T-helper 1 cell treated with Interleukin-12 subunit alpha and Interleukin-12 subunit beta and Interleukin-4 antibody, amounts not matched to agents 30 μg/mL and 1 μg/mL, for 36 hours (primary cell): ENCODE measurements around the gene BCL2L12.
A peak's percentile ranks its signal among the peaks of the same experiment; 100 is the strongest.

Experiments used
- H3K27ac Mint-ChIP-seq: one replicate; pipeline ENCODE4 v1.8.0; 2021; ENCODE audit warnings: mild to moderate bottlenecking, mixed read lengths
- H3K27me3 Mint-ChIP-seq: one replicate; pipeline ENCODE4 v1.8.0; 2021; ENCODE audit warnings: low read depth, mixed read lengths
- H3K36me3 Mint-ChIP-seq: one replicate; pipeline ENCODE4 v1.8.0; 2021; ENCODE audit warnings: low read depth, mixed read lengths
- H3K4me1 Mint-ChIP-seq: one replicate; pipeline ENCODE4 v1.8.0; 2021; ENCODE audit warnings: low read depth, mixed read lengths
- H3K4me3 Mint-ChIP-seq: one replicate; pipeline ENCODE4 v1.8.0; 2021; ENCODE audit warnings: mild to moderate bottlenecking, moderate library complexity, mixed read lengths
- H3K9me3 Mint-ChIP-seq: one replicate; pipeline ENCODE4 v1.8.0; 2021; ENCODE audit warnings: mixed read lengths

BCL2L12 gene

DNA sequence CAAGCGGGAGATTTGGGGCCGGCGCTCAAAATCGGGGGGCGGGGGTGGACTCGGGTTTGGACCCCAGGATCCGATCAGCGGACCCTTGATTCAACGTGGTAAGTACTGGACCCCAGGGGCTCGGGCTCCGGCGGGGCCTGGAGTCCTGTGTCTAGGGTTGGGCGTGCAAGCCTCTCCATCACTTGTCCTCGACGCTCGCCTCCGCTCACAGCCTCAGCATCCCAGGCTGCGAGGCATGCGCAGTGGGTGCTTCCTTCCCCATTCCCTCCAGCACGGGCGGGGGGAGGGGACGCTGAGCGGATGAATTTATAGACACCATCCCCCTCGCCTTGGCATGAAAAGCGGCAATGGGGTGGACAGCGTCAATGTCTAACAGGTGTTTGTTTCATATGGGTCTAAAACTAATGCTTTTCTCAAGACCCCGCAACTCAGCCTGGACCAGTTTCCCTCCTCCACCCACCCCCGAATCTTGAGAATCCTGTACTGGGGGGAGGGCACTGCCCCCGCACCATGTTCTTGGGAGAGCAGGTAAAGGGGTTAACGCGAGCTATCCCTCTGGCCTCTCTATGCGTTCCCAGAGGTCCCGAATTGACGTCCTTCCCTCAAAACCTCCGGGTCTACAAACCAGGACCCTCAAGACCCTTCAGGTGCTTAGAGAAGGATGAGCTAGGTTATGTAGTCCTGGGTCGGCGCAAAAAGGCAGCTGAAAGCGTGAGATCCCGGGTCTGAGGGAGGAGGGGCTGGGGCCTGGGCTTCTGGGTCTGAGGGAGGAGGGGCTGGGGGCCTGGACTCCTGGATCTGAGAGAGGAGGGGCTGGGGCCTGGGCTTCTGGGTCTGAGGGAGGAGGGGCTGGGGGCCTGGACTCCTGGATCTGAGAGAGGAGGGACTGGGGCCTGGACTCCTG lies 25.8 kb downstream of the BCL2L12 start:
- Mint-ChIP-seq H3K27me3 (peaks cover 12% of the 10 kb centered on the region), H3K4me3 (peak overlapping the region; percentile 93), H3K36me3 (peaks cover 10% of the 10 kb centered on the region), H3K4me1 (peaks cover 18% of the 10 kb centered on the region), H3K9me3 (no peaks in the 10 kb centered on the region), H3K27ac (peak overlapping the region; percentile 47)

DNA sequence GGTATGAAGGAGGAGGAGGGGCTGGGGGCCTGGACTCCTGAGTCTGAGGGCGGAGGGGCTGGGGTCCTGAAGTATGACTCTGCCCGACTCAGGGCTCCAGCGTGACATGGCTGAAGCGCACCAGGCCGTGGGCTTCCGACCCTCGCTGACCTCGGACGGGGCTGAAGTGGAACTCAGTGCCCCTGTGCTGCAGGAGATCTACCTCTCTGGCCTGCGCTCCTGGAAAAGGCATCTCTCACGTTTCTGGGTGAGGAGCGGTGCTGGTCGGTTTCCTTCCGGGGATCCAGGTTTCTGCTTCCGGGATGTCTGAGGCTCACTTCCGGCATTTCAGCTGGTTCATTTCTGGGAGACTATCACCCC lies 26.4 kb downstream of the BCL2L12 start:
- H3K4me1 Mint-ChIP-seq: peaks cover 18% of the 10 kb centered on the region
- H3K27ac Mint-ChIP-seq: no peak overlapping the region
- no peaks in the 10 kb centered on the region for H3K9me3 Mint-ChIP-seq
- H3K4me3 Mint-ChIP-seq: no peak overlapping the region
- H3K36me3 Mint-ChIP-seq: peaks cover 10% of the 10 kb centered on the region
- H3K27me3 Mint-ChIP-seq: peaks cover 12% of the 10 kb centered on the region

DNA sequence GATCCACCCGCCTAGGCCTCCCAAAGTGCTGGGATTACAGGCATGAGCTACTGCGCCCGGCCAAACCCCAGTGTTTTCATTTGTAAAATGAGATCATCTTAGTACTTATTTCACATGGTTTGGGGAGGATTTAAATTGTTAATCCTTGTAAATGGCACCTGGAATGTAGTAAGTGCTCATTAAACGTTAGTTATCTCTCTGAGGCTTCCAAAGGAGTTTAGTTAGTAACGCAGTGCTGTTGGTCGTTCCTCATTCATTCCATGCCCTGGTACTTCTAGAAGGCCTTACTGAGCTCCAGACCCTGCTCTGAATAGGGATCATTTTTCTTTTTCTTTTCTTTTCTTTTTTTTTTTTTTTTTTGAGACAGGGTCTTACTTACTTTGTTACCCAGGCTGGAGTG lies 30.4 kb downstream of the BCL2L12 start:
- Mint-ChIP-seq H3K36me3 (no peaks in the 10 kb centered on the region), H3K4me3 (no peak overlapping the region), H3K27me3 (peaks cover 4% of the 10 kb centered on the region), H3K9me3 (no peaks in the 10 kb centered on the region), H3K4me1 (peaks cover 3% of the 10 kb centered on the region), H3K27ac (no peak overlapping the region)

DNA sequence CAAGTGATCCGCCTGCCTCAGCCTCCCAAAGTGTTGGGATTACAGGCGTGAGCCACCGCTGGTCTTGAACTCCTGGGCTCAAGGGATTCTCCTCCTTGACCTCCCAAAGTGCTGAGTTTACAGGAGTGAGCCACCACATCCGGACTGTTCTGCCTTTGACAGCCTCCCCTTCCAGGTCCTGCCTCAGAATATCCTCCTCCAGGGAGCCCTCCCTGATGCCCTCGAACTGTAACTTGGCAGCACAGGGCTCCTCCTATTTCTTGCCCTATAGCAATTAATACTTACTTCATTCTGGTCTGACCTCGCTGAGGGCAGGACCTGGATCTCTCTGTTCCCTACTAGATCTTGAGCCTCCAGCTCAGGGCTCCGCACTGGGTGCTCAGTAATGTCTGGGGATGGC lies 31.1 kb downstream of the BCL2L12 start:
- no peak overlapping the region for H3K27ac Mint-ChIP-seq
- H3K27me3 Mint-ChIP-seq: peaks cover 4% of the 10 kb centered on the region
- H3K4me1 Mint-ChIP-seq: no peaks in the 10 kb centered on the region
- H3K9me3 Mint-ChIP-seq: no peaks in the 10 kb centered on the region
- no peak overlapping the region for H3K4me3 Mint-ChIP-seq
- no peaks in the 10 kb centered on the region for H3K36me3 Mint-ChIP-seq

DNA sequence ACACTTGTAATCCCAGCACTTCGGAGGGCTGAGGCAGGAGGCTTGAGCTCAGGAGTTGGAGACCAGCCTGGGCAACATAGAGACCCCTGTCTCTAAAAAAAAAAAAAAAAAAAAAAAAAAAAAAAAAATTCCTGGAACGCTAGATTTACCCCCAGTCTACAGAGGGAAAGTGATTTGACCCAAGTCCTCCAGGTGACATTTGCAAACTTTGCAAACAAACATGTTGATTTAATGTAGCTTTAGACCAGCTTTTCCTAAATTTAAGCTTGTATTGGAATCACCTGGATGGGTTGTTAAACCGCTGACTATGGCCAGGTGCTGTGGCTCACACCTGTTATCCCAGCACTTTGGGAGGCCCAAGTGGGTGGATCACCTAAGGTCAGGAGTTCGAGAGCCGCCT lies 33.6 kb downstream of the BCL2L12 start:
- no peaks in the 10 kb centered on the region for H3K36me3 Mint-ChIP-seq
- no peaks in the 10 kb centered on the region for H3K27me3 Mint-ChIP-seq
- no peak overlapping the region for H3K4me3 Mint-ChIP-seq
- H3K4me1 Mint-ChIP-seq: no peaks in the 10 kb centered on the region
- H3K9me3 Mint-ChIP-seq: no peaks in the 10 kb centered on the region
- H3K27ac Mint-ChIP-seq: no peak overlapping the region

DNA sequence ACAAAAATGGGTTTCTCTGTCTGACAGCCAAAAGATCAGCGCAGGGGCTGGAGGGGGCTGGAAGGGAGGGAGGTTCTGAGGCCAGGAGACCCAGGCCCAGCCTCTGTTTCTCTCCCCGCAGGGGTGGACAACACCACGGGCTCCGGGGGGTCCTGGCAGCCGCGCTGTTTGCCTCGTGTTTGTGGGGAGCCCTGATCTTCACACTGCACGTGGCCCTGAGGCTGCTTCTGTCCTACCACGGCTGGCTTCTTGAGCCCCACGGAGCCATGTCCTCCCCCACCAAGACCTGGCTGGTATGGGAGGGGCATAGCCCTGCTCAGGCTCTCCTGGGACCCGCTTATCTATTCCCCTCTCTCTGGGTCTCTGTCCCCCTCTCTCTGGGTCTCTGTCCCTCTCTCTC lies 34.8 kb downstream of the BCL2L12 start:
- Mint-ChIP-seq H3K4me3 (no peak overlapping the region), H3K36me3 (no peaks in the 10 kb centered on the region), H3K27me3 (no peaks in the 10 kb centered on the region), H3K9me3 (no peaks in the 10 kb centered on the region), H3K27ac (no peak overlapping the region), H3K4me1 (no peaks in the 10 kb centered on the region)

DNA sequence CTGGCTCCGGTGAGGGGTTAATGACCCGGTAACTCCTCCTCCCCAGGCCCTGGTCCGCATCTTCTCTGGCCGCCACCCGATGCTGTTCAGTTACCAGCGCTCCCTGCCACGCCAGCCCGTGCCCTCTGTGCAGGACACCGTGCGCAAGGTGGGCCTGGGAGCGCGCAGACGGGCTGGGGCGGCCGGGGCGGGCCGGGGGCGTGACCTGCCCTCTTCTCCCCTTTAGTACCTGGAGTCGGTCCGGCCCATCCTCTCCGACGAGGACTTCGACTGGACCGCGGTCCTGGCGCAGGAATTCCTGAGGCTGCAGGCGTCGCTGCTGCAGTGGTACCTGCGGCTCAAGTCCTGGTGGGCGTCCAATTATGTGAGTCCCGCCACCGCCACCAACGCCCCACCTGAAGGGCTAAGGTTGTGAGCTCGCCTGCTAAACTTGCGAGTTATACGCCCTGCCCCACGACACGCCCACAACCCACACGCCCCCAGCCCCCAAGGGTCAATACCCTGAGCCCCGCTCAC lies 35.6 kb downstream of the BCL2L12 start:
- Mint-ChIP-seq H3K27me3 (no peaks in the 10 kb centered on the region), H3K4me1 (no peaks in the 10 kb centered on the region), H3K4me3 (no peak overlapping the region), H3K27ac (no peak overlapping the region), H3K36me3 (no peaks in the 10 kb centered on the region), H3K9me3 (no peaks in the 10 kb centered on the region)

DNA sequence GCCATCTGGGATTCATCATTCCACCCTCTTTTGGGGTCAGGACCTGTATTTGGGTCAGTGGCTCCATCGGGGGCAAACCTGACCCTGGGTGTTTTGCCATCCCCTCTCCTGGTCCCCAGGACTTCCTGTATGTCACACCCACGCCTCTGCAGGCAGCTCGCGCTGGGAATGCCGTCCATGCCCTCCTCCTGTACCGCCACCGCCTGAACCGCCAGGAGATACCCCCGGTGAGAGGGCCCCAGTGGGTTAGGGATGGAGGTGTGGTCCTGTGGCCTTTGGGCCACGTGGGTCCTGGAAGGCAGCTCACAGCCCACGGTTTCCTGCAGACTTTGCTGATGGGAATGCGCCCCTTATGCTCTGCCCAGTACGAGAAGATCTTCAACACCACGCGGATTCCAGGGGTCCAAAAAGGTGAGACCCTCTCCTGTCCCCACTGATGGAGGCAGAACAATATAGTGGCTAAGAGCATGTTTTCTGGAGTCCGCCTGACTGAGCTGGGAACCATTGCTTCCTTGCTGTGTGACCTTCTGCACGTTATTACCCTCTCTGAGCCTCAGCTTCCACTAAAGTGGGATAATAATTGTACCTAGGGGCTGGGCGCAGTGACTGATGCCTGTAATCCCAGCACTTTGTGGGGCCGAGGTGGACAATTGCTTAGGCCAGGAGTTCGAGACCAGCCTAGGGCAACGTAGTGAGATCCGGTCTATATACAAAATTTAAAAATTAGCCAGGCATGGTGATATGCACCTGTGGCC lies 39.3 kb downstream of the BCL2L12 start:
- no peaks in the 10 kb centered on the region for H3K27me3 Mint-ChIP-seq
- no peaks in the 10 kb centered on the region for H3K9me3 Mint-ChIP-seq
- H3K36me3 Mint-ChIP-seq: no peaks in the 10 kb centered on the region
- H3K27ac Mint-ChIP-seq: no peak overlapping the region
- no peak overlapping the region for H3K4me3 Mint-ChIP-seq
- H3K4me1 Mint-ChIP-seq: no peaks in the 10 kb centered on the region

DNA sequence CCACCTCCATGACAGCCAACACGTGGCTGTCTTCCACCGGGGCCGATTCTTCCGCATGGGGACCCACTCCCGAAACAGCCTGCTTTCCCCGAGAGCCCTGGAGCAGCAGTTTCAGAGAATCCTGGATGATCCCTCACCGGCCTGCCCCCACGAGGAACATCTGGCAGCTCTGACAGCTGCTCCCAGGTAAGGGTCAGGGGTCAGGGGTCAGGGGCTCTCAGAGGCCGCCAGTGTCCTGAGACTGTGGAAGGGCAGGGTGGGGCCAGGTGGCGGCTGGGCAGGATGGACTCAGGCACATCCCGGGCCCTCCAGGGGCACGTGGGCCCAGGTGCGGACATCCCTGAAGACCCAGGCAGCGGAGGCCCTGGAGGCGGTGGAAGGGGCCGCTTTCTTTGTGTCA lies 40.2 kb downstream of the BCL2L12 start:
- Mint-ChIP-seq H3K36me3 (no peaks in the 10 kb centered on the region), H3K27me3 (no peaks in the 10 kb centered on the region)

DNA sequence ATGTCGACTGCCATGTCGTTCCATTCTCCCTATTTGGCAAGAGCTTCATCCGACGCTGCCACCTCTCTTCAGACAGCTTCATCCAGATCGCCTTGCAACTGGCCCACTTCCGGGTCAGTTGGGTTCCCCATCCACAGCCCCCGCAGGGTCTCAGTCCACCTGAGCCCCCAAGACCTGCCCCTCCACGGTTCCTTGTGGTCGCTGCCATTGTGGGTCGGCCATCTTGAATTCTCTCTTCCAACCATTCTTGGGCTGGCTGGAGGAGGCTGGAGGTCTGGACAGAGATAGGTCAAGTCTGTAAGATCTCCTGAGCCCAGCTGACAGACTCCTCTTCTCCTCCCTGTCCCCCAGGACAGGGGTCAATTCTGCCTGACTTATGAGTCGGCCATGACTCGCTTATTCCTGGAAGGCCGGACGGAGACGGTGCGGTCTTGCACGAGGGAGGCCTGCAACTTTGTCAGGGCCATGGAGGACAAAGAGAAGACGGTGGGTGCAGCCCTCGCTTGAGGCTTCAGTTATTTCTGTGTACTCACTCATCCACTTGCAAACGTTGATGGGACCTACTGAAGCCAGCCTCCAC lies 44.7 kb downstream of the BCL2L12 start:
- Mint-ChIP-seq H3K36me3 (no peaks in the 10 kb centered on the region), H3K4me1 (no peaks in the 10 kb centered on the region), H3K4me3 (no peak overlapping the region), H3K27me3 (no peaks in the 10 kb centered on the region), H3K9me3 (no peaks in the 10 kb centered on the region), H3K27ac (no peak overlapping the region)

More for the DNA sequence above, 40.2 kb downstream of the BCL2L12 start:
- H3K27ac Mint-ChIP-seq: no peak overlapping the region
- no peaks in the 10 kb centered on the region for H3K9me3 Mint-ChIP-seq
- H3K4me1 Mint-ChIP-seq: no peaks in the 10 kb centered on the region
- no peak overlapping the region for H3K4me3 Mint-ChIP-seq

DNA sequence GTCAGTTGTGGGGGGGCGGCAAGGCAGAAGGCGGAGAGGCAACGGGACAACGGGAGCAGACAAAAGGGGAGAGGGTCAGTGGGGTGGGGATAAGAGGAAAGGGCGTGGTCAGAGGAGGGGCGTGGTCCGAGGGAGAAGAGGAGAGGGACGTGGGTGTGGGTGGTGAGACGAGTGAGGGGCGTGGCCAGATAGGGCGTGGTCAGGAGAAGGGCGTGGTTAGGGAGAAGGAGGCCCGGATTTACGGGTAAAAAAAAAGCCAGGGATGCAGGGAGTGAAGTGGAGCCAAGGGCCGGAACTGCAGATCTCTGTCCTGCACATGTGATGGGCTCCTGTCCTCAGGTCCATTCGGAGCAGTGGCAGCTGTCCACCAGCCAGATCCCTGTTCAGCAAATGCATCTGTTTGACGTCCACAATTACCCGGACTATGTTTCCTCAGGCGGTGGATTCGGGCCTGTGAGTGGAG lies 46.7 kb downstream of the BCL2L12 start:
- H3K27me3 Mint-ChIP-seq: no peaks in the 10 kb centered on the region
- no peaks in the 10 kb centered on the region for H3K9me3 Mint-ChIP-seq
- no peaks in the 10 kb centered on the region for H3K36me3 Mint-ChIP-seq
- no peak overlapping the region for H3K4me3 Mint-ChIP-seq
- no peak overlapping the region for H3K27ac Mint-ChIP-seq
- peaks cover 7% of the 10 kb centered on the region for H3K4me1 Mint-ChIP-seq

DNA sequence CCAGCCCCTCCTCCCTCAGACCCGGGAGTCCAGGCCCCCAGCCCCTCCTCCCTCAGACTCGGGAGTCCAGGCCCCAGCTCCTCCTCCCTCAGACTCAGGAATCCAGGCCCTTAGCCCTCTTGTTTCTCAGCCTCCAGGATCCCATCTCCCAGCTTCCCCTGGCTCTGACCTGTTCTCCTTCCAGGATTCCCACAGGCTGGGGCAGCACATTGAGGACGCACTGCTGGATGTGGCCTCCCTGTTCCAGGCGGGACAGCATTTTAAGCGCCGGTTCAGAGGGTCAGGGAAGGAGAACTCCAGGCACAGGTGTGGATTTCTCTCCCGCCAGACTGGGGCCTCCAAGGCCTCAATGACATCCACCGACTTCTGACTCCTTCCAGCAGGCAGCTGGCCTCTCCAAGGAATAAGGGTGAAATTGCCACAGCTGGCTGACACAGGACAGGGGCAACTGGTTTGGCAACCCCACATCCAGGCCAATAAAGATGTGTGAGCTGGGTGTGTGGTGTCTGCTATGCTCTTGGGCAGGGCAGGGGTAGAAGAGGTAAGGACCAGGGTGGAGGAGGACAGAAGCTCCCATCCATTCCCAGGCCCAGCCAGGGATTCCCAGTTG lies 47.6 kb downstream of the BCL2L12 start:
- Mint-ChIP-seq H3K4me1 (peaks cover 10% of the 10 kb centered on the region), H3K36me3 (peaks cover 1% of the 10 kb centered on the region), H3K27ac (no peak overlapping the region), H3K27me3 (no peaks in the 10 kb centered on the region), H3K9me3 (no peaks in the 10 kb centered on the region), H3K4me3 (no peak overlapping the region)

DNA sequence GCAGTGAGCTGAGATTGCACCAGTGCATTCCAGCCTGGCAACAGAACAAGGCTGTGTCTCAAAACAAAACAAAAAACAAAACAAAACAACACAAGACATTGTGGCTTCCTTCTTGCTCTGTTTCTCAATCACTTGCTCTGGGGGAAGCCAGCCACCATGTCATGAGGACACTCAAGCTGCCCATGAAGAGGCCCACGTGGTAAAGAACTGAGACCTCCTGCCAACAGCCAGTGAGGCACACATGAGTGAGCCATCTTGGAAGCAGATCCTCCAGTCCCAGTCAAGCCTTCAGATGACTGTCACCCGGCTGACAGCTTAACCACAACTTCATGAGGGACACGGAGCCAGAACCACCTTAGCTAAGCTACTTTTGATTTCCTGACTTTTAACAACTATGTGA lies 50.4 kb downstream of the BCL2L12 start:
- Mint-ChIP-seq H3K36me3 (peaks cover 1% of the 10 kb centered on the region), H3K9me3 (no peaks in the 10 kb centered on the region), H3K4me3 (no peak overlapping the region), H3K4me1 (peaks cover 10% of the 10 kb centered on the region), H3K27me3 (no peaks in the 10 kb centered on the region), H3K27ac (no peak overlapping the region)

DNA sequence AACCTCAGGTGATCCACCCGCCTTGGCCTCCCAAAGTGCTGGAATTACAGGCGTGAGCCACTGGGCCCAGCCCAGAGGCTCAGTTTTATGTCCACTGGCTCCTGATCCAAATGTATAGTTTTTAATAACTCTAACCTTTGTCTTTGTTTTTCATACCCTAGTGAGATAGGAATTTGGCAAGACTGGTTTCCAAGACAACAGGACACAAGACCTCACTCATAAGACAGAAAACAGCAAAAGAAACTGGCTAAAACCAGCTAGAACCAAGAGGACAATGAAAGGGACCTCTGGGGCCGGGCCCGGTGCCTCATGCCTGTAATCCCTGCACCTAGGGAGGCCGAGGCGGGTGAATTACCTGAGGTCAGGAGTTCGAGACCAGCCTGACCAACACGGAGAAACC lies 52.8 kb downstream of the BCL2L12 start:
- Mint-ChIP-seq H3K27ac (no peak overlapping the region), H3K36me3 (peaks cover 1% of the 10 kb centered on the region), H3K27me3 (no peaks in the 10 kb centered on the region)

More for the DNA sequence above, 52.8 kb downstream of the BCL2L12 start:
- Mint-ChIP-seq H3K4me3 (no peak overlapping the region), H3K4me1 (peaks cover 10% of the 10 kb centered on the region), H3K9me3 (no peaks in the 10 kb centered on the region)
